Dermis blood vessel endothelial cell (primary cell): ENCODE results near the gene YARS1. TPM values are rescaled to one million over a fixed set of nuclear protein-coding genes. Genes with fewer than 3 reads are reported as not detected.
A peak's percentile ranks its signal among the peaks of the same experiment; 100 is the strongest.

Experiments
- DNase-seq: peaks from one replicate; pipeline ENCODE4 v3.0.0; 2010
- total RNA-seq: library from RNA; depleted of rRNA; stranded (reverse); fragments of >200 nt; gene quantifications from 2 replicates; pipeline ENCODE4 v1.2.3, GENCODE V29; 2014

YARS1 gene
- total RNA-seq, 1 donor from 2014 or later, result 63.6 TPM

- DNase-seq, result no peak
These were observed 55.2 kb downstream of the YARS1 start for GRCh38 chr1:32761936-32762335.

GRCh38 chr1:32761253-32761877 lies 55.8 kb downstream of the YARS1 start:
- DNase-seq, result peak; percentile 74

GRCh38 chr1:32759997-32760623 lies 57.0 kb downstream of the YARS1 start:
- no peak for DNase-seq

- DNase-seq, result no peak
These were observed 57.6 kb downstream of the YARS1 start for GRCh38 chr1:32759521-32759981.

GRCh38 chr1:32758795-32759430 lies 58.2 kb downstream of the YARS1 start:
- DNase-seq, result no peak

- DNase-seq, result no peak
These were observed 58.9 kb downstream of the YARS1 start for GRCh38 chr1:32758177-32758794.

GRCh38 chr1:32757213-32757895 lies 59.8 kb downstream of the YARS1 start:
- no peak for DNase-seq

GRCh38 chr1:32755810-32756159 lies 61.4 kb downstream of the YARS1 start:
- no peak for DNase-seq

GRCh38 chr1:32755098-32755809 lies 61.9 kb downstream of the YARS1 start:
- DNase-seq, result no peak

GRCh38 chr1:32754317-32755097 lies 62.7 kb downstream of the YARS1 start:
- peak; percentile 30 for DNase-seq

- DNase-seq, result peak; percentile 68
These were observed 63.4 kb downstream of the YARS1 start for GRCh38 chr1:32753532-32754316.

GRCh38 chr1:32749771-32750170 lies 67.4 kb downstream of the YARS1 start:
- no peak for DNase-seq

- DNase-seq, result no peak
These were observed 67.8 kb downstream of the YARS1 start for GRCh38 chr1:32749332-32749731.

GRCh38 chr1:32748926-32749325 lies 68.2 kb downstream of the YARS1 start:
- no peak for DNase-seq

- DNase-seq, result no peak
These were observed 68.8 kb downstream of the YARS1 start for GRCh38 chr1:32748348-32748747.

- DNase-seq, result no peak
These were observed 71.0 kb downstream of the YARS1 start for GRCh38 chr1:32746130-32746529.

GRCh38 chr1:32744071-32744425 lies 73.1 kb downstream of the YARS1 start:
- DNase-seq, result no peak

GRCh38 chr1:32743380-32744070 lies 73.6 kb downstream of the YARS1 start:
- DNase-seq, result peak; percentile 55

- DNase-seq, result no peak
These were observed 74.2 kb downstream of the YARS1 start for GRCh38 chr1:32742956-32743355.
